GM10248 (cell line): ENCODE measurements around the gene PPP6R3.
"Not testable (repeated sequence)": the region's sequence is repeated elsewhere in the genome, so short reads cannot be mapped to it uniquely, and the experiment has no call there.

Experiments used
- CTCF ChIA-PET: fragments of 300-600 bp; sonication (Branson Sonifier 250); formaldehyde crosslinking; extraction: SDS; loops from one replicate; lab custom pipeline; 2021; ENCODE audit warnings: antibody characterized with exemption; lab: Yijun Ruan, JAX
- POLR2A ChIA-PET: fragments of 350-650 bp; sonication (Branson Sonifier 250); formaldehyde crosslinking; extraction: SDS; loops from one replicate; lab custom pipeline; 2020; ENCODE audit warnings: antibody characterized with exemption; lab: Yijun Ruan, JAX
- DNase-seq: peaks from one replicate; pipeline ENCODE4 v3.0.0; 2012; ENCODE audit errors: extremely low spot score
- TF ChIP-seq, protein P1 (sequence below): IDR thresholded peaks from 2 replicates; pipeline ENCODE4 v1.5.1; 2012; ENCODE audit warnings: mild to moderate bottlenecking, low read depth; ENCODE audit errors: extremely low read depth, missing control alignments, control extremely low read depth

PPP6R3 gene

DNA sequence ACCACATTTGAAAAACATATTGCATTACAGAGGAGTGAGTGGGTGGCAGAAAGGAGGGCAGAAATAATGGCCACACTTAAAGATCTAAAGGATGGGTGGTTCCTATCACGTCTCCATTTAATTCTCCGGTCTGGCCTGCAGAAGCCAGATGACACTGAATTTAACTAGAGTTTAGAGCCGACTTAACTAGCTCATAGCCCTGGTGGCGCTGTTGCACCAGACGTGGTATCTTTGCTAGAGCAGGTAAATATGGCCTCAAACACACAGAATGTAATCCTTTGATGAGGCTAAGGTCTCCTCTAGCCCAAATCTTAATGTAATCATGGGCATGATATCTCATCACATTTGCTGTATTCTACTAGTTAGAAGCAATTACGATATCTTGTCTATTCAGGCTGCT lies 172.2 kb downstream of the PPP6R3 start:
- no peak for DNase-seq
- CTCF ChIA-PET = interaction anchor here (0.7 to 1.0 kb wide), 2 partner anchors 14 to 455 kb away, joined by 3 read pairs; no protein-coding TSS in a partner anchor
- TF ChIP-seq, protein P1, sequence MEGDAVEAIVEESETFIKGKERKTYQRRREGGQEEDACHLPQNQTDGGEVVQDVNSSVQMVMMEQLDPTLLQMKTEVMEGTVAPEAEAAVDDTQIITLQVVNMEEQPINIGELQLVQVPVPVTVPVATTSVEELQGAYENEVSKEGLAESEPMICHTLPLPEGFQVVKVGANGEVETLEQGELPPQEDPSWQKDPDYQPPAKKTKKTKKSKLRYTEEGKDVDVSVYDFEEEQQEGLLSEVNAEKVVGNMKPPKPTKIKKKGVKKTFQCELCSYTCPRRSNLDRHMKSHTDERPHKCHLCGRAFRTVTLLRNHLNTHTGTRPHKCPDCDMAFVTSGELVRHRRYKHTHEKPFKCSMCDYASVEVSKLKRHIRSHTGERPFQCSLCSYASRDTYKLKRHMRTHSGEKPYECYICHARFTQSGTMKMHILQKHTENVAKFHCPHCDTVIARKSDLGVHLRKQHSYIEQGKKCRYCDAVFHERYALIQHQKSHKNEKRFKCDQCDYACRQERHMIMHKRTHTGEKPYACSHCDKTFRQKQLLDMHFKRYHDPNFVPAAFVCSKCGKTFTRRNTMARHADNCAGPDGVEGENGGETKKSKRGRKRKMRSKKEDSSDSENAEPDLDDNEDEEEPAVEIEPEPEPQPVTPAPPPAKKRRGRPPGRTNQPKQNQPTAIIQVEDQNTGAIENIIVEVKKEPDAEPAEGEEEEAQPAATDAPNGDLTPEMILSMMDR = peak; percentile 37
- POLR2A ChIA-PET = no interaction called here

DNA sequence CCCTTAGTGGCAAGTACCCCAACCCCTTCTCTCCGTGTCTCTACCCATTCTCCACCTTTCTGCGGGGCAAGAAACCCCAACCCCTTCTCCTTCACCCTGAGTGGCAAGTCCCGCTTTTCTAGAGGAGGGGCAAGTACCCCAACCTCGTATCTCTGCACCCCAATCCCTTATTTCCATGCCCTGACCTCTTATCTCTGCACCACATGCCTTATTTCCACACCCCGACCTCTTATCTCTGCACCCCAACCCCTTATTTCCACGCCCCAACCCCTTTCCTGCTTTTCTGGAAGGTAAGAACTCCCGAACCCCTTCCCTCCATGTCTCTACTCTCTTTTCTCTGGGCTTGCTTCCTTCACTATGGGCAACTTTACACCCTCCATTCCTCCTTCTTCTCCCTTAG lies 174.1 kb downstream of the PPP6R3 start:
- CTCF ChIA-PET, POLR2A ChIA-PET, DNase-seq: not testable (repeated sequence)

DNA sequence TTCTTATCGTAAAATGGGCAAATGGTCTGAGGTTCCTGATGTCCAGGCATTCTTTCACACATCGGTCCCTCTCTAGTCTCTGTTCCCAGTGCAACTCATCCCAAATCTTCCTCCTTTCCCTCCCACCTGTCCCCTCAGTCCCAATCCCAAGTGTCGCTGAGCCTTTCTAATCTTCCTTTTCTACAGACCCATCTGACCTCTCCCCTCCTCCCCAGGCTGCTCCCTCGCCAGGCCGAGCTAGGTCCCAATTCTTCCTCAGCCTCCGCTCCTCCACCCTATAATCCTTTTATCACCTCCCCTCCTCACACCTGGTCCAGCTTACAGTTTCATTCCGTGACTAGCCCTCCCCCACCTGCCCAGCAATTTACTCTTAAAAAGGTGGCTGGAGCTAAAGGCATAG lies 174.6 kb downstream of the PPP6R3 start:
- POLR2A ChIA-PET, DNase-seq, CTCF ChIA-PET: not testable (repeated sequence)

DNA sequence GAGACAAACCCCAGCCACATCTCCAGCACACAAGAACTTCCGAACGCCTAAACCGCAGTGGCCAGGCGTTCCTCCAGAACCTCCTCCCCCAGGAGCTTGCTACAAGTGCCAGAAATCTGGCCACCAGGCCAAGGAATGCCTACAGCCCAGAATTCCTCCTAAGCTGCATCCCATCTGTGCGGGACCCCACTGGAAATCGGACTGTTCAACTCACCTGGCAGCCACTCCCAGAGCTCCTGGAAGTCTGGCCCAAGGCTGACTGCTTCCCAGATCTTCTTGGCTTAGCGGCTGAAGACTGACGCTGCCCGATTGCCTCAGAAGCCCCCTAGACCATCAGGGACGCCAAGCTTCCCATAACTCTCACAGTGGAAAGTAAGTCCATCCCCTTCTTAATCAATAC lies 175.3 kb downstream of the PPP6R3 start:
- DNase-seq, POLR2A ChIA-PET, CTCF ChIA-PET: not testable (repeated sequence)

DNA sequence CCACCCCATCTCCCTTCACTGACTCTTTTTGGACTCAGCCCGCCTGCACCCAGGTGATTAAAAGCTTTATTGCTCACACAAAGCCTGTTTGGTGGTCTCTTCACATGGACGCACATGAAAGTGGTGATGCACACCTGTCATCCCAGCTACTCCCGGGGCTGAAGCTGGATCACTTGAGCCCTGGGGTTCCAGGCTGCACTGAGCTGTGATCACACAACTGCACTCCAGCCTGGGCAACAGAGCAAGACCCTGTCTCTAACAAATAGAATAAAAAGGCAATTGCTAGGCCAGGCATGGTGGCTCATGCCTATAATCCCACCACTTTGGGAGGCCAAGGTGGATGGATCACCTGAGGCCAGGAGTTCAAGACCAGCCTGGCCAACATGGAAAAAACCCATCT lies 178.8 kb downstream of the PPP6R3 start:
- POLR2A ChIA-PET, DNase-seq, CTCF ChIA-PET: not testable (repeated sequence)

DNA sequence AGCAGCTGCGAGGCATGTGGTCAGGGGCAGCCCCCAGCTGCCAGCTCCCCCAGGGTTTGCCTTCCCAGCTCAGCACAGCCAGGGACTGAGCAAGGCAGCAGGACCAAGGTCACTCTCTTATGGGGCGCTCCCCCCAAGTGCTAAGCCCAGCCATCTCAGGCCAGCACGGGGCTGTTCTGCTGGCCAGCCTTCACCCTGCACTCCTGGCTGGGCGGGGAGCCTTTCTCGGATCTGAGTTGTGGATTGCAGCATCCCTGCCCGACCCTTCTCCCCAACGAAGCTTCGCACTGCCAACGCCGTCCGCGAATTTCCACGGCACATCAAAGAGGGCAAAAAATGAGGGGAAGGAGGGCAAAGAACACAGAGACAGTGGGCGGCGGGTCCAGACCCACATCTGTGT lies 181.3 kb downstream of the PPP6R3 start:
- POLR2A ChIA-PET = no interaction called here
- no peak for DNase-seq
- TF ChIP-seq, protein P1 = no peak
- CTCF ChIA-PET = no interaction called here

DNA sequence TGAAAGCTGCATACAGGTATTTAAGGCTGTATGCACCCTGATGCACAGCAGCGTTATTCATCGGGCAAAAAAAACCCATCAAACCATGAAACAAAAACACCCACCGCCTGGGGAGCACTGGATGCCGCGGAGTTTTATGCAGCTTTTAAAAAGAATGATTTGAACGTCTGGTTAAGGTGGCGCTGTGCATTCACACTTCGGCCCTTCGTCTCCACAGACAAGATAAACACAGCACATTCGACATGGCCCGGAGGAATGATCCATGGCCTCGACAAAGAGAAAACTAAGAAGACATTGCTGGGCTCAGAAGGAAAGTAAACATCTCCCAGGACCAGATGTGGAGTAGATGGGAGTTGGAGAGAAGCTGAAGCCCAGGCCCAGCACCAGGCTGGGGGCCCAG lies 183.0 kb downstream of the PPP6R3 start:
- TF ChIP-seq, protein P1 = no peak
- POLR2A ChIA-PET = no interaction called here
- no peak for DNase-seq
- CTCF ChIA-PET = no interaction called here

DNA sequence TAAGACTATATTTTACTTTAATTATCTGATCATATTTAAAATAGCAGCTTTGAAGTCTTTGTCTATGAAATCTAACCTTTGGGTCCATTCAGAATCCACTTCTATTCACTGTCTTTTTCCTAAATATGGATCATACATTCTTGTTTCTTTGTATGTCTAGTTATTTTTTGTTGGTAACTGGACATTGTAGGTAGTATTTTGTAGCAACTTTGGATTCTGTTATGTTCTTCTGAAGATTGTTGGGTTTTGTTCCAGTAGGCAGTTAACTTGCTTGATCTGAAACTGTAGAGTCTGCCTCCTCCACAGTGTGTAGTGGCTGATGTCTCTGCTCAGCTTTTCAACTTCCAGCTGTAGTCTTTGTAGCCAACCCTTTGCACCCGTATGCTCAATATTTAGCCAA lies 186.3 kb downstream of the PPP6R3 start:
- POLR2A ChIA-PET = no interaction called here
- DNase-seq = no peak
- CTCF ChIA-PET = interaction anchor here (1.0 to 1.3 kb wide), 2 partner anchors 14 to 34 kb away, joined by 3 read pairs; no protein-coding TSS in a partner anchor
- TF ChIP-seq, protein P1 = no peak

DNA sequence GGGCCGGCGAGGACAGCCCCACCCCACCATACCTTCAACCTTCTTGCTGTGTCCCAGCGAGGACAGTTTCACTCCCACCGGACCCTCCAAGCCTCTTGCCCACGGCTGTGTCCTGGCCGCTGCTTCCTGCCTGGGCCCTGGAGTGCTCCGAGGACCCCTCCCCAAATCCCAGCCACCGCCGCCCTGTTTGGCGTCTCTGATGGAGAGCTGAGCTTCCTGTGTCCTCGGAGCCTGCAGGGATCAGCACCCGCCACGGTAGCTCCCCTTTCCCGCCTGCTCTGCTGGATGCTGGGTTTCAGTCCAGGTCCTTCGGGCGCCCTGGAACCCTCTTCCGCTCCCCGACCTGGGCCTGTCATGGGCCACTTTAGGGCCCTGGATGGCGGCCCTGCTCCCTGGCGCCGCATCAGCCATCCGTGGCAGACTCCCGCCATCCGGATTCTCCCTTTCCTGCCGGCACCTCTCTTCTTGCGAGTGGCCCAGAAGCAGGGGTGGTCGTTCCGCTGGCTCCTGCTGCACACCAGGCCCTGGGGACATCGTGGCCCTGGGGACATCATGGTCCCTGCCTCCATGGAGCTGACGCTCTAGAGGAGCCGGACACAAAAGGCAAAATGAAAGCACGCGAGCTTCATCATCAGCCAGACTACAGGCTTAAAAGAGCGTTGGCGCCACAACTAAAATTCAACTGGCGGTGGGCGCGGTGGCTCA lies 189.5 kb downstream of the PPP6R3 start:
- ChIA-PET POLR2A (no interaction called here), CTCF (no interaction called here)
- no peak for DNase-seq
- TF ChIP-seq, protein P1 = no peak
